AG20443 (cell line): ENCODE results near the gene BAIAP2.

Experiments
- DNase-seq: peaks from one replicate; pipeline ENCODE4 v3.0.0; 2012; ENCODE audit warnings: low spot score, mixed read lengths

BAIAP2 gene

GRCh38 chr17:81037798-81038733 is 3.1 kb downstream of the BAIAP2 start:
- no peak for DNase-seq

GRCh38 chr17:81039096-81039495 is 4.1 kb downstream of the BAIAP2 start:
- no peak for DNase-seq

DNA sequence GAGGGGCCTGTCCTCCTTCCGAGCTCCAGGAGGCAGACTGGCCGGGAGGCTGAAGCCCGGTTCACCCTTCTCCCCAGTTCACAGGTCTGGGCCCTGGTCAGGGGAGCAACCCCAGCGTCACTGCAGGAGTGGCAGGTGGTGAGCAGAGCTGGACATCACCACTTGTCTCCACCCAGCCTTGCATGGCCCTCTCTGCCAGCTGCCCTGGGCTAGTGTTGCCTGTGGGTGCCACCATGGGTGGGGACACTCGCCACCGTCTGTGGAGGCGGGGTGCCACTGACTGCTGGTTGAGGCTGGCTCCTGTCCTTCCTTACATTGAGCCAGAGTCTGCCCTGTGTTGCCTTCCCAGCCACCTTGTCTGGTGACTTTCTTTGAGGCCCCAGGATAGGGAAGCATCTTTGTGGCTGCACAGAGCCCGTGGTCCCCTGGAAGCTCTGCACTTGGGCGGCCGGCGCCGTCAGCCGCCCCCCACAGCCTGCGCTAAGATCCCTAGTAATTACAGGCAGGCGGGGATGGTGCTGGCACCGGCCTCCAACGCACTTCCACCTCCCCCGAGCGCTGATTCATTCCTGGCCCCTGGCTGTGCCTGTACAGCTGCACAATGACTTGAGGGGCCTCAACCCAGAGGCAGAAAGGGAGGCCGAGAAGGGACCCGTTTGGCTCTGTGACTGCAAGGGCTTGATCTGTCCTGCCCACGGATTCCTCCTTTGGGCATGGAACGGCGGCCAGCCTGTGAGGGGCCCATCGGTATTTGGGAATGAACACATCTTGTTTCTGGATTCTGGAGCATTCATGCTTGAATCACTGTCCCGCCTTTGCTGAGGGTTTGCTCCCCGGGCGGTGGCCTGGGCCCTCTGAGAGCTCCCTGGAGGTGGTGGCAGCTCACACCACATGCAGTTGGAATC is 5.2 kb downstream of the BAIAP2 start:
- peak; percentile 79 for DNase-seq

DNA sequence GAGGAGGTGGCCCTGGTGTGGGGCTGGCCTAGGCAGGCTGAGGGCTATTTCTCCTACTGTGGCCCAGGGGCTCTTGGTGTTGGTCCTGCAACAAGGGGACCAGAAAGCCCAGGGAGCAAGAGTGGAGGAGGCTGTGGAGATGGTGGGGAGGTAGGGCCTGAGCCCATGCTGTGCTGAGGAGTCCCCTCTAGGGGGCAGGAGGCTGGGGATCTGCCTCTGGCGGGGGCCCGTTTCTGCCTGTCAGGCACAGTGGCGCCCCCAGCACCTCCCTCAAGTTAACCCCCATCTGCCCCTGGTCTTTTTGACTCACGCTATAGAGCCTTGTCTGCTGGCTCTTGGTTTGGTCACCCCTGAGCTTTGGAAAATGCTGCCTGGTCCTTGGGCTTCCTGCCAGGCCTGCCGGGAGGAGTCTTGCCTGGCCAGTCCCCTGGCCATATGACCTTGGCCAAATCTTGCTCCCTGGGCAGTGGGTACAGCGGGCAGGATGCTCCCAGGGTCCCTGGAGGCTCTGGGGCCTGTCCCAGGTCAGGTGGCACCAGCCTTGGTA is 5.9 kb downstream of the BAIAP2 start:
- peak; percentile 52 for DNase-seq

- no peak for DNase-seq
These were observed 7.7 kb downstream of the BAIAP2 start for GRCh38 chr17:81042606-81043005.

DNA sequence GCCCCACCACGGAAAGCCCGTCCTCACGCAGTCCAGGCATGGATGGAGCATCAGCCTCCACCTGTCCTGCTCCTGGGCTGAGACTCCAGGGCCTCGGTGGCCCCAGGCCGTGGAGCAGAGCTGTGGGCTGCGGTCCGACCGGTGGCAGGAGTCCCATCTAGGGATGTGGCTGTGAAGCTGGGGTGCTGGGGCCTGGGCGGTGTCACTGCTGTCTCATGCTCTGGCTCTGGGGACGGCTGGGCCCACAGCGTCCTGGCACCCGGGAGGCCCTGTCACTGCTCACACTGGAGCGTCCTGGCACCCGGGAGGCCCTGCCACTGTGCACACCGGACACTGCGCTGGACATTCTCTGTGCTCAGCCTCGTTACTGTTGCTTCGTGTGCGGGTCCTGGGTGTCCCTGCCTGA is 8.4 kb downstream of the BAIAP2 start:
- no peak for DNase-seq

DNA sequence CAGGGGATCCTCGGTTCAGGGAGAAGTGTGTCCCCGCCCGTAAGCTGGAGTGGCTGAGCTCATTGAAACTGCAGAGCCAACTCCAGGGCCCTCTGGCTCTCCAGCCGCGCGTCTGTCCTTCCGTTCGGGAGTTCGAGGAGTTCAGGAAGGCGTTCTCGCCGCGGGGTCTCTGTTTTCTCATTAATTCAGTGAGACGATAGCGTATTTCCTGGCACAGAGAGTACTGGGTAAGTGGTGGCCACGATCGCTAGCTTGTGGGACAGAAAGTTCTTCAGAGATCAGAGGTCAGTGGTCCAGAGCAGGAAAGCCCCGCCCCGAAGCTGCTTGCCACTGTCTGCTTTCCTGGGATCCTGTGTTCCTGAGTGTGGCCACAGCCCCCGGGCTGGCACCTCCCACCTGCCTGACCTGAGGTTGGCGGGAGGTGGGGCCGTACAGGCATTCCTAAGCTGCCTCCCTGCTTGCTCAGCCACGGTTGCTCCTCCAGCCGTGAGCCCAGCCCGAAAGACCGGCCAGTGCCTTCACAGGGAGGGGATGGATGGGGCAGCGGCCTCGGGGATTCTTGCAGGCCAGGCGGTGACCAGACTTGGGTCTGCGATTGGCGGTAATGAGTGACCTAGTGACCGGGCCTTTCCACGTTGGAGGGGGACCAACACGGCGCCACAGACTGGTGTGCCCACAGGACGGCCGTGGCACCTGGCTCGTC is 8.9 kb downstream of the BAIAP2 start:
- DNase-seq: no peak

- DNase-seq: no peak
These were observed 9.4 kb downstream of the BAIAP2 start for GRCh38 chr17:81044428-81044763.

- peak; percentile 84 for DNase-seq
These were observed 10.0 kb downstream of the BAIAP2 start for GRCh38 chr17:81044764-81045589.

GRCh38 chr17:81045590-81046095 is 10.7 kb downstream of the BAIAP2 start:
- no peak for DNase-seq

- no peak for DNase-seq
These were observed 11.3 kb downstream of the BAIAP2 start for GRCh38 chr17:81046132-81046769.

- no peak for DNase-seq
These were observed 11.9 kb downstream of the BAIAP2 start for GRCh38 chr17:81046770-81047359.

DNA sequence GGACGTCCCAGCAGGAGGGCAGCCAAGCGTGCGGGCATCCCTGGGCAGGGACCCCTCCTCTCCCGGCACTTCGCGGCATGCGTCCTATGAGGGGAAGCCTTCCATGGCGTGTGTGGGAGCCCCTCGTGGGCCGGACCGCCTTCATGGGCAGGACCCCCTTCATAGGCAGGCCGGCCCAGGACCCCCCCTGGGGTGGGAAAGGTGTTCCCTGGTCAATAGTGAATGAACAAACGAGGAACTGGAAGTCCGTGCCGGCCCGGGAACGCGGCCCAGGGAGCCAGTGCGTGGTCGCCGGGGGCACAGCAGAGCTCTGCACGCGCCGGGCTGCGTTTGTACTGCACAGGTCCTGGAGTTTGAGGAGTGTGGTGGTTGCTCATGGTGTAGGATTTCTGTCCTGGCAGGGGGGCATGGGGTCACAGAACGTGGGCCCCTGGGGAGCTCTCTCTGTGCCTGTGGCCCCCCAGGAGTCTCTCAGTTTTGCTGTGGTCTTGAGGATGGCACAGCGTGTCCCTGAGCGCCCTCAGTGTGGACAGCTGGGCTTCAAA is 13.9 kb downstream of the BAIAP2 start:
- DNase-seq: no peak

DNA sequence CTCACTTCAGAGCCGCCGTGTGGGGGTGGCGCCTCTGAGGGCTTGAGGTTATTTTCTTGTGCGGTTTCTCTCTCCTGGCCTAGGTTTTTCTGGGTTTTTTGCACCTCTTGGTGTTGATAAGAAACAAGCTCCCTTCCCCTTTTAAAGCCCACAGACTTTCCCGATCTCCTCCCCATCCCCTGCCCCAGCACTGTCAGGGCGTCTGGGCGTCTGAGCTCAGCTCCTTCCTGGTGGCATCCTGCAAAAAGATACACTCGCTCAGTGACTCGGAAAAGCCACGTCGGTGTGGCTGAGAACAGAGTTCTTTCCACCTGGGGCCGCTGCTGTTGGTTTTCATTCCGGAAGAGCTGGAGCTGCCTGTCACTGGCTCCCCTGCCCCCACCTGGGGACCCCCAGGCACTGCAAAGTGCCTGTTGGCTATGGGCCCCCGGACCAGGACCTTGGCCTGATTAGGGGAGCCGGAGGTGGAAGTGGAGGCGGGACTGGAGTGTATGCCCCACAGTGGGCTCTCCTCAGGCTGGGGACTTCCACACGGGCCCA is 14.5 kb downstream of the BAIAP2 start:
- no peak for DNase-seq

DNA sequence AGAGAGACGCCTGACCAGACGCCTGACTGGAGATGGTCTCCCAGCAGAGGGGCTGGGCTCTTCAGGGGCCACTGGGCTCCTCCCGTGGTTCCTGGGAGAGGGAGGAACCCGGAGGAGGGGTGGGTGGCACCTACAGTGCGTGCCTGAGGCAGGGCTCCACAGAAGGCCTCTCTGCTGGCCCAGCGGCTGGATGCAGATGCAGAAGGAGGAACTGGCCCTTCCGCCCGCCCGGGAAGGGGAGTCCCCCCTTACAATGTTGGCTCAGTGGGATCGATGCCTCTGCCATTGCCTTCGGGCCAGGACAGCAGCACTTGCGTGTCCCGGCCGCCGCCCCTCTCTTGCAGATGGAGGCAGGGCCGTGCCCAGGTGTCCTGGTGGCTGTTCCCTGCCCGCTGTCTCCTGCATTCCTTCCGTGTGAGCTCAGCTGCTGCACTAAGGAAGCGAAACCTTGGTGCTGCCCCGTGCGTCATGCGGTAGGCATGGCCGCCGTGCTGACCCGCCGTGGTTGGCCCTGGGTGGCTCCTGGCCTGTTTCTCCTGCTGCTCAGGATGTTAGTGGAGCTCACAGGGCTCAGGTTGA is 15.1 kb downstream of the BAIAP2 start:
- DNase-seq: no peak

- DNase-seq: no peak
These were observed 16.0 kb downstream of the BAIAP2 start for GRCh38 chr17:81050645-81051625.

- no peak for DNase-seq
These were observed 17.4 kb downstream of the BAIAP2 start for GRCh38 chr17:81052199-81052997.
